ENCODE results near the gene IFIT3.

GRCh38 chr10:89371079-89371478 is 43.3 kb downstream of the IFIT3 start:
- TF ChIP-seq POLR2A (IDR thresholded peaks at IDR 0.05), result no peak
- no peak for TF ChIP-seq CTCF (IDR thresholded peaks at IDR 0.05)

All from body of pancreas (tissue), 4 donors.